GM19025 (cell line): ENCODE results near the gene JARID2.

Experiments used
- ATAC-seq: cut with Tn5 transposase; IDR thresholded peaks from one replicate; pipeline ENCODE4 v1.9.1; 2021; ENCODE audit warnings: mild to moderate bottlenecking, low read depth, moderate library complexity; ENCODE audit not compliant: unreplicated experiment

Gene JARID2

GRCh38 chr6:15429141-15430110 lies 183.6 kb downstream of the JARID2 start:
- no peak for ATAC-seq

GRCh38 chr6:15430186-15430585 lies 184.3 kb downstream of the JARID2 start:
- ATAC-seq, result no peak

GRCh38 chr6:15430931-15431405 lies 185.1 kb downstream of the JARID2 start:
- ATAC-seq, result no peak

GRCh38 chr6:15431762-15432483 lies 186.1 kb downstream of the JARID2 start:
- no peak for ATAC-seq

DNA sequence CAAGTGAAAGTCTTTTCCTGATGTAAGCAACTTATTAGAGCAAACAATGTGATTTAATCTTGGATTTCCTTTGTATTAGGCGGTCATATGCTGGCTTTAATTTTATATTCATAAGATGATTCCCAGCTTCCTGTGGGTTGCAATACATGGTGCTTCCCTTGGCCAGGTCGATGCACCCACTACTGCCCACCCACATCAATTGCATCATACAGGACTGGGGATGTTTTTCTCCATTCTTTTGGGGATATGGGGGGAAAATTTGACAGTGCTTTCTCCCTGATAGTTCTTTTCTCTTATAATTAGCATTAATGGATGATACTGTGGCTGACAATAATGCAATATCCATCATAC lies 187.6 kb downstream of the JARID2 start:
- no peak for ATAC-seq

DNA sequence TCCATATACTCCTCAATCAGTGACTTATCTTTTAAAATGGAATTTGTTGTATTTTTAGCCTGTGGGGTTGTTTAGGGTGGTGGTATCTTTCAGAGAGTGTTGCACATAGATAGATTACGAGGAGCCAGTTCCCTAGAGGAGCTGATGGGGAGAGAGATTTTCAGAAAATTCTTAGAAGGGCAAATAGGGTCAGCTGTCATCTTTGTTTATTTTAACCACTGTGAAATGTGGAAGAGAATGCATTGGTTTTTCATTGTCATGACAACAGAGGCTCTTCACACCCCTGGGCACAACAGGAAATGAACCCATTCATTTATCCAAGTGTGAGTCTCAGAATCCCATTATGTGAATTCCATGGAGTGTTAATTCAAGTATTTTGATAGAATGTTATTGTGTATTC lies 188.4 kb downstream of the JARID2 start:
- ATAC-seq, result no peak

GRCh38 chr6:15434823-15435380 lies 189.0 kb downstream of the JARID2 start:
- ATAC-seq, result no peak

DNA sequence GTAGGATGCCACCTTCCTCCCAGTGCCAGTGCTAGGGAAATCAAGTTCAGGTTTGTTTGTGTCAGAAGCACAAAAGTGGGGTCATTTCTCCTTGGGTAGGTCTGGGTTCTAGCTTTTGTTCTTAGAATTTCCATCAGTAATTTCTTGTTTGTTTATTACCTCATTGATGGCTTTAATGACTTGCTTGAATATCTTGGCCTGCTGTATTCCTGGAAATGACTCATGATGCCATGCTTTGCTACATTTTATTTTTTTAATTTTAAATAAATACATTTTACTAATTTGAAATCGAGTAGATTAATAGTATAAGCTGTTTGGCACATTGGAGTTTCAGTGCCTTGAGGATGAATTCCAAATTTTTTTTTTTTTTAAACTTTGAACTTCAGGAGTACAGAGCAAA lies 189.6 kb downstream of the JARID2 start:
- no peak for ATAC-seq

GRCh38 chr6:15436451-15436850 lies 190.6 kb downstream of the JARID2 start:
- ATAC-seq, result no peak

GRCh38 chr6:15437090-15437635 lies 191.3 kb downstream of the JARID2 start:
- no peak for ATAC-seq

DNA sequence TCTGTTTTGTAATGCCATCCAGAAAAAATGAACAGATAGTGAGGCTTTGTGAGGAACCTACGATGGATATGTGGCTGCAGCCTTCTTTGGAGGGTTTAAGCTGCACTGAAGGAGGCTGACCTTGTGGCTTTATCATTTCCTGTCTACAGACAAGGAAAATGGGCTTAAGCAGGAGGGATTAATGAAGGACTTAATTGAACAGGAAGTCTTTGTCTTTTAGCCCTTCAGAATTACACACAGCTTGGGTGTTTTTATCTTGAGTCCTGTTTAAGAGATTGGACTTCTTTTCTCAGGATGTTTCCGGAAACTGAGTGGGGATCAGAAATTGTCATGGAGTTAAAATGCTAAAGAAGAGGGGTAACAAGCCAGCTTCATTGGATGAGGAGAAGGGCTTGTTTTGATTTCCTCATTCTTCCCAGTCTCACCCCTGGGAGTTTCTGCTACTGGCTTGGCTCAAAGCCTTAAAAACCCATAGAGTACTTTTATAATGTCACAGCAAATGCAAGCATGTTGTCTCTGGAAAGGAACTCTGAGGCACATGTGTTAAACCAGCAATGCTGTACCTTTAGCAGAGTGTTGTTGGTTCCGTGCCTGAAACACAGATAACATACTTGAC lies 193.6 kb downstream of the JARID2 start:
- no peak for ATAC-seq

- no peak for ATAC-seq
Observed at GRCh38 chr6:15440040-15440439, 194.2 kb downstream of the JARID2 start.

- no peak for ATAC-seq
Observed at GRCh38 chr6:15441215-15441868, 195.5 kb downstream of the JARID2 start.

DNA sequence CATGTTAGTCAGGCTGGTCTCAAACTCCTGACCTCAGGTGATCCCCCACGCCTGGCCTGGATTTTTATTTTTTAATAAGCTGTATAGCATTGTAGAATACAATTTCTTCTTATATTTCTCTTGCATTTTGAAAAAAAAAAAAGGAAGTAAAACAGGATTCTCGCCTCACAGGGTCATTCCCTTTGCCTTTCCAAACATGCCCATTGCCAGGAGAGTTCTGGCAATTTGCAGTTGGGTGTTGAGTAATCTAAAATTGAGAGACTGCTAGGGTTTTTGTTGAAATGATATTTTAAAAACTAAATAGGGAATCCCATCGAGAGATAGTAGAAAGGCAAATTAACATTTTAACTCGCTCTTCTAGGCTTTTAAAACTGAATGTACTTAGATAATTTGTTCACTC lies 196.1 kb downstream of the JARID2 start:
- ATAC-seq, result no peak

GRCh38 chr6:15442467-15442866 lies 196.6 kb downstream of the JARID2 start:
- no peak for ATAC-seq

DNA sequence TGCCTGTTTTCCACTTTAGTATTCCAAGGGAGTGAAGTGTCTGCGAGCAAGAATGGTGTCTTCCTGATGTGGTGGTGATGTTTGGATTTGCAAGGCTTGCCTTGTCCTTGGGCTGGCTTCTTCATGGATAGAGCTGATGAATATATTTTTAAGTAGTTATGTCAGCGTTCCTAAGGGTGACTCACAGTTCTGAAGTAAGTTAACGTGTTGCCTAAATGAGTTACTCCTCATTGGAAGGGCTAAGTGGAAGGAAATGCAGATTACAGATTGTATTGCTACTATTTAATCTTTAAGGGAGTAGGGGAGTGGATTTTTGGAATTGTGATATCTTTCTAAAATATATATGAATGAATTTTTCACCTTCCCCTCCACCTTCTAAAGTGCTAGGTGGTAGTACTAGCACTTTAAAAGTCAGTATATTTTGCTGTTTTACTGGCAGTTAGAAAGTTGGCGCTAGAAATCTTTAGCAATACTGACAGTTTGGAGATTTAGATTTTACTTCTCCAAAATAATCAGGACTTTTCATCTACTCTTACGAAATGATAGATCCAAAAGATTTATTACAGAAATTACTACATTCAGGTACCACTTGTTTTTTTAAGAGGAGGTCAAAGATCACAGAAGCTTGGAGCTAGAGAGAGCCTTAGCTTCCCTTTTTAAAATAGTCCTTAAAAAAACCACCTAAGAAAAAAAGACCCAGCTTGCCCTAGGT lies 197.4 kb downstream of the JARID2 start:
- no peak for ATAC-seq

GRCh38 chr6:15444081-15444731 lies 198.3 kb downstream of the JARID2 start:
- ATAC-seq, result no peak

GRCh38 chr6:15444881-15445280 lies 199.0 kb downstream of the JARID2 start:
- ATAC-seq, result no peak
